ENCODE measurements around the gene ERFE.

GRCh38 chr2:238168196-238169047 lies 9.7 kb downstream of the ERFE start:
- TF ChIP-seq EZH2phosphoT487 (IDR thresholded peaks at IDR 0.05; ENCODE audit: low read depth) (no peak), CTCF (IDR thresholded peaks at IDR 0.05; ENCODE audit: low read depth, low read length) (no peak)

Measured in OCI-LY3 (cell line).